OCI-LY7 (cell line): ENCODE measurements around the gene HDHD5. TPM values are rescaled to one million over a fixed set of nuclear protein-coding genes. Genes with fewer than 3 reads are reported as not detected.

ENCODE experiments used
- BruUV-seq: library from RNA; stranded (reverse); fragments of 400-500 nt; replicated peaks from 2 replicates; lab custom pipeline; 2021; lab: Mats Ljungman, UMichigan
- CTCF ChIA-PET: fragments of 300-600 bp; sonication (Branson Sonifier 250); formaldehyde crosslinking; loops from one replicate; lab custom pipeline; 2022; ENCODE audit warnings: antibody characterized with exemption; ENCODE audit not compliant: unreplicated experiment; lab: Charles Lee
- POLR2A ChIA-PET: fragments of 300-600 bp; sonication (Branson Sonifier 250); formaldehyde crosslinking; loops from one replicate; lab custom pipeline; 2022; ENCODE audit warnings: antibody characterized with exemption; lab: Charles Lee
- DNase-seq: peaks from one replicate; pipeline ENCODE4 v3.0.0-alpha.2; 2015; ENCODE audit warnings: low spot score
- H2AFZ ChIP-seq: fragments of 200-600 bp; sonication (generic), shearing (Covaris generic); 2 replicates; pipeline ENCODE4 v1.6.1; 2014; ENCODE audit warnings: mild to moderate bottlenecking, antibody characterized with exemption, low read length, moderate library complexity
- H3K27ac ChIP-seq: fragments of 200-600 bp; sonication (generic); 2 replicates; pipeline ENCODE4 v1.5.1; 2014; ENCODE audit warnings: mixed run types, low read depth, mild to moderate bottlenecking, moderate library complexity, low read length, inconsistent platforms; ENCODE audit not compliant: poor library complexity, severe bottlenecking
- H3K36me3 ChIP-seq: fragments of 200-600 bp; sonication (generic); 2 replicates; pipeline ENCODE4 v1.6.1; 2014; ENCODE audit warnings: mild to moderate bottlenecking, antibody characterized with exemption, low read length, moderate library complexity, mixed read lengths; ENCODE audit not compliant: insufficient read depth
- H3K4me1 ChIP-seq: fragments of 200-600 bp; sonication (generic); 2 replicates; pipeline ENCODE4 v1.5.1; 2014; ENCODE audit warnings: mild to moderate bottlenecking, low read length; ENCODE audit not compliant: insufficient read depth, poor library complexity, severe bottlenecking
- H3K4me2 ChIP-seq: fragments of 200-600 bp; sonication (generic); 2 replicates; pipeline ENCODE4 v1.6.1; 2014; ENCODE audit warnings: mild to moderate bottlenecking, low read length
- H3K4me3 ChIP-seq: fragments of 200-600 bp; sonication (generic); 2 replicates; pipeline ENCODE4 v1.5.1; 2014; ENCODE audit warnings: mild to moderate bottlenecking, low read depth, low read length; ENCODE audit not compliant: poor library complexity, severe bottlenecking
- H3K79me2 ChIP-seq: fragments of 200-600 bp; sonication (generic); 2 replicates; pipeline ENCODE4 v1.6.1; 2016; ENCODE audit warnings: low read depth, mild to moderate bottlenecking, low read length, moderate library complexity, mixed read lengths; ENCODE audit not compliant: insufficient read depth
- H3K9me2 ChIP-seq: fragments of 200-600 bp; sonication (generic); 2 replicates; pipeline ENCODE4 v1.6.1; 2016; ENCODE audit warnings: mild to moderate bottlenecking, low read length, mixed read lengths; ENCODE audit not compliant: insufficient read depth
- H3K9me3 ChIP-seq: fragments of 200-600 bp; sonication (generic); 2 replicates; pipeline ENCODE4 v1.6.1; 2014; ENCODE audit warnings: mild to moderate bottlenecking, mixed run types, low read length, mixed read lengths
- H4K20me1 ChIP-seq: fragments of 200-600 bp; sonication (generic); 2 replicates; pipeline ENCODE4 v1.6.1; 2014; ENCODE audit warnings: mild to moderate bottlenecking, antibody characterized with exemption, low read length, moderate library complexity, mixed read lengths; ENCODE audit not compliant: insufficient read depth
- EZH2phosphoT487 ChIP-seq: fragments of 200-600 bp; sonication (generic); IDR thresholded peaks from 2 replicates; pipeline ENCODE4 v1.6.1; 2018; ENCODE audit warnings: low read depth, borderline replicate concordance, mild to moderate bottlenecking, mixed run types, antibody characterized with exemption, low read length, moderate library complexity, mixed read lengths
- intact Hi-C: fragments of 100-400 bp; cut with micrococcal nuclease; formaldehyde crosslinking; loops from one replicate; pipeline ENCODE4 v1.10.0; 2022; ENCODE audit not compliant: unreplicated experiment
- total RNA-seq, 2 experiments: library from RNA; depleted of rRNA in 1 of 2; stranded (reverse); fragments of >200 nt in 1 of 2; shearing (Covaris generic) in 1 of 2; gene quantifications; 2 replicates each; pipeline ENCODE4 v1.2.3, GENCODE V29; 2014 to 2022
- TF ChIP-seq, protein P1 (sequence below): fragments of 200-600 bp; sonication (generic); conservative IDR thresholded peaks from 2 replicates; pipeline ENCODE4 v1.5.1; 2014; ENCODE audit warnings: mild to moderate bottlenecking, antibody characterized with exemption, low read length, moderate library complexity, mixed read lengths

The HDHD5 gene
- total RNA-seq, 2 experiments from 2014 or later, result 77.4 to 84.6 TPM

DNA sequence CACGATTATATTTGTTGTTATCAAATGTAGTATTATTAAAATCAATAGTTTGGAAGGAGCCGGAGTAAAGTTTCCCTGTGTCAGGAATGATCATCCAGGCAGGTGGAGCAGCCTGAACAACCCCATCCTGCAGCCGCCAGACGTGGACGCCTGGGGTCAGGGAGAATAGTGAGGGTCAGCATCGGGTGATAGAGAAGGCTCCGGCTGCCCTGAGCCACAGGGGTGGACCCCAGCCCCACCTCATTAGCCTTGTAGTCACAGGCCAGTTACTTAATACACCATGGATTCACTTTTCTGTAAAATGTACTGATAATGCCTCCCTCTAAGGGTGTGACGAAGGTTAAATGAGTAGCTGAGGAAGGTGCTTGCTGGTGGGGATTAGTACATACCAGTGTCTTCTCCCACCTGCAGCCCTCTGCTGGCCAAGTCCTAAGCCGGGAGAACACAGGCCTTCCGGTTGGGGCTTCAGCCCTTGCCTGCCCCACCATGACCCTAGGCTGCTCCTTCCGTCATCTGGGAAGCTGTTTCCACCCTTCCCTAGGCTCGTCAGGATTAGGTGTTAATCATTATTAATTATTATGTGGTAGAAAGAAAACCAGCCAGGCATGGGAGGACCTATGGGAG is 52.8 kb downstream of the HDHD5 start:
- H3K4me2 ChIP-seq, result no peak overlapping the region
- H3K27ac ChIP-seq, result no peak overlapping the region
- H3K36me3 ChIP-seq, result peaks cover 12% of the 10 kb centered on the region; the same call in 1 of the 2 replicates
- intact Hi-C loops, result no loop called here
- H3K9me3 ChIP-seq, result no peaks in the 10 kb centered on the region
- H4K20me1 ChIP-seq, result no peaks in the 10 kb centered on the region
- no peaks in the 10 kb centered on the region for H3K79me2 ChIP-seq
- TF ChIP-seq, protein P1, sequence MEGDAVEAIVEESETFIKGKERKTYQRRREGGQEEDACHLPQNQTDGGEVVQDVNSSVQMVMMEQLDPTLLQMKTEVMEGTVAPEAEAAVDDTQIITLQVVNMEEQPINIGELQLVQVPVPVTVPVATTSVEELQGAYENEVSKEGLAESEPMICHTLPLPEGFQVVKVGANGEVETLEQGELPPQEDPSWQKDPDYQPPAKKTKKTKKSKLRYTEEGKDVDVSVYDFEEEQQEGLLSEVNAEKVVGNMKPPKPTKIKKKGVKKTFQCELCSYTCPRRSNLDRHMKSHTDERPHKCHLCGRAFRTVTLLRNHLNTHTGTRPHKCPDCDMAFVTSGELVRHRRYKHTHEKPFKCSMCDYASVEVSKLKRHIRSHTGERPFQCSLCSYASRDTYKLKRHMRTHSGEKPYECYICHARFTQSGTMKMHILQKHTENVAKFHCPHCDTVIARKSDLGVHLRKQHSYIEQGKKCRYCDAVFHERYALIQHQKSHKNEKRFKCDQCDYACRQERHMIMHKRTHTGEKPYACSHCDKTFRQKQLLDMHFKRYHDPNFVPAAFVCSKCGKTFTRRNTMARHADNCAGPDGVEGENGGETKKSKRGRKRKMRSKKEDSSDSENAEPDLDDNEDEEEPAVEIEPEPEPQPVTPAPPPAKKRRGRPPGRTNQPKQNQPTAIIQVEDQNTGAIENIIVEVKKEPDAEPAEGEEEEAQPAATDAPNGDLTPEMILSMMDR, result peak; percentile 36
- TF ChIP-seq EZH2phosphoT487, result no peak
- ChIA-PET POLR2A (interaction anchor here (1.3 kb wide), 1 partner anchor 17 kb away, joined by 5 read pairs; no protein-coding TSS in a partner anchor), CTCF (no interaction called here)
- BruUV-seq, result no TSS peak
- H3K4me1 ChIP-seq, result no peaks in the 10 kb centered on the region
- H3K9me2 ChIP-seq, result no peaks in the 10 kb centered on the region
- H2AFZ ChIP-seq, result no peak overlapping the region
- no peak overlapping the region for H3K4me3 ChIP-seq
- no peak for DNase-seq

DNA sequence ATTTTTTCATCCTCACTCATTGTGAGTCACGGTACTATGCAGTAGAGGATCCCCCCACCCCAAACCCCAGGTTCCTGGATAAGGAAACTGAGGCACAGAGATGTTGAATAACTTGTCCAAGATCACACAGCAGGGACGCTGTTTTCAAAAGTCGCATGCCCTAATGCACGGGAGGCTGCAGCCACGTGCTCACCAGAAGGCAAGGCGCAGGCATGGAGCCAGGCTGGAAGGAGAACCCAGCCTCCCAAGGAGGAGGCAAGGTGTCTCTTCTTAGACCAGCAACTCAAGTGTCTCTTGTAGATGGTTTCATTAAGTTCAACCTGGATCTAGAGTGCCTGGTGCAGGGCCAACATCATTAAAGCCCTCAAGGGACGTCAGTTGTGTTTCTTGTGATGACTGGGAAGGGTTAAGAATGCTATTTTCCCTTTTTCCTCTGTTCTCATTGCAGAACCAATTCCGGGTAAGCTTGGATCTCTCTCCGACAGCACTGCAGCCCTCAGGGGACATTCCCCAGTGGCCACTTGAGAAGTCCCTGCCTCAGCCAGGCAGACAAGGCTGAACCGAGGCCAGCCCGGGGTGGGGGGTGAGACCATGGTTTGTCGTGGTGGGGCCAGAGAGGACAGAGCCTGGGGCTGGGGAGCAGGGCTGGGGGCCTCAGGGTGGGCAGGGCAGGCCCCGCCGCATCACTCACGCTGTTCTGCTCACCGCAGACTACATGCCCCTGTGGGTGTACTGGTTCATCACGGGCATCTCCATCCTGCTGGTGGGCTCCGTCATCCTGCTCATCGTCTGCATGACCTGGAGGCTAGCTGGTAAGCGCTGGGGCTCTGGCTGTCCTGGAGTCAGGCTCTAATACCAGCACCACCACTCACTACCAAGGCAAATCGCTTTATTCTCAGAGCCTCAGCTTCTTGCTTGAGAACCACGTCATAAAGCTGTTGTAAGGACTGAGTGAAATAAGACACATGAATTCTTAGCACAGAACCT is 53.6 kb downstream of the HDHD5 start:
- Histone ChIP-seq H3K79me2 (no peaks in the 10 kb centered on the region), H3K4me3 (no peak overlapping the region), H4K20me1 (no peaks in the 10 kb centered on the region), H3K4me1 (no peaks in the 10 kb centered on the region), H3K36me3 (peaks cover 12% of the 10 kb centered on the region; the same call in 1 of the 2 replicates), H3K9me3 (no peaks in the 10 kb centered on the region), H3K27ac (no peak overlapping the region), H3K4me2 (no peak overlapping the region), H2AFZ (no peak overlapping the region), H3K9me2 (no peaks in the 10 kb centered on the region)
- BruUV-seq, result no TSS peak
- intact Hi-C loops, result no loop called here
- ChIA-PET POLR2A (interaction anchor here (0.7 kb wide), 1 partner anchor 447 kb away, joined by 4 read pairs; no protein-coding TSS in a partner anchor), CTCF (no interaction called here)
- no peak for DNase-seq
- no peak for TF ChIP-seq EZH2phosphoT487
- TF ChIP-seq, protein P1, result no peak
